Psoas muscle (tissue), 8 donors: ENCODE data around the gene DVL3. TPM values are rescaled to one million over a fixed set of nuclear protein-coding genes. Genes with fewer than 3 reads are reported as not detected.

Experiments
- ATAC-seq, 4 donors: fragments of 200-7000 bp; cut with Tn5 transposase; one replicate each; pipeline ENCODE4 v1.9.1; 2020; ENCODE audit warnings: moderate library complexity in 3 of 4, mild to moderate bottlenecking in 2 of 4
- DNase-seq, 2 donors: peaks; one replicate each; pipeline ENCODE4 v3.0.0-alpha.2; 2020
- H3K27ac ChIP-seq: fragments of 200-600 bp; one replicate; pipeline ENCODE4 v1.8.0; 2022
- H3K27me3 ChIP-seq, 3 donors: fragments of 200-600 bp in 1 of 3; one replicate each; pipeline versions ENCODE4 v1.6.1 to v1.8.0; 2013 to 2022; ENCODE audit warnings: low read length in 2 of 3, mild to moderate bottlenecking in 2 of 3, moderate library complexity in 1 of 3; ENCODE audit not compliant: insufficient read depth in 3 of 3
- H3K36me3 ChIP-seq, 2 donors: fragments of 200-600 bp in 1 of 2; one replicate each; pipeline versions ENCODE4 v1.6.1 to v1.8.0; 2013 to 2022; ENCODE audit warnings: low read depth in 1 of 2, mild to moderate bottlenecking in 1 of 2, moderate library complexity in 1 of 2; ENCODE audit not compliant: insufficient read depth in 1 of 2
- H3K4me1 ChIP-seq: fragments of 200-600 bp; one replicate; pipeline ENCODE4 v1.8.0; 2022
- H3K4me3 ChIP-seq: fragments of 200-600 bp; one replicate; pipeline ENCODE4 v1.8.0; 2022; ENCODE audit warnings: mild to moderate bottlenecking
- H3K9me3 ChIP-seq: fragments of 200-600 bp; one replicate; pipeline ENCODE4 v1.8.0; 2022
- CTCF ChIP-seq: fragments of 200-600 bp; IDR thresholded peaks from one replicate; pipeline ENCODE4 v1.8.0; 2022; ENCODE audit warnings: antibody characterized with exemption
- WGBS, 3 donors: extraction: QIAGEN DNeasy Blood & Tissue Kit; methylation state at CpG; one replicate each; pipeline versions ENCODE4 v1.1.6 to v1.1.7; 2013; 5-methylcytosine and 5-hydroxymethylcytosine counted together
- intact Hi-C, 2 donors: fragments of 100-400 bp; cut with DNase I; formaldehyde crosslinking; loops; one replicate each; pipeline versions ENCODE4 v1.11.0 to v1.14.2; 2022
- polyA plus RNA-seq, 3 donors: library from polyadenylated mRNA; stranded (reverse); fragments of 200-250 nt; gene quantifications; one replicate each; pipeline ENCODE4 v1.2.3, GENCODE V29; 2013
- total RNA-seq, 4 donors: library from RNA; stranded (reverse); fragmentation: NEBNext Ultra II Directional in 2 of 4; extraction: Animal tissue kit (Norgen Biotek cat#: 25700) in 2 of 4; gene quantifications; one replicate each; pipeline versions ENCODE4 v1.2.1 to v1.2.4, GENCODE V29; 2021 to 2023
- donor health status: healthy with polysubstance abuse.
- donor health status: DM: no; HTN: no; CAD: no; lungs with moderate emphysema.
- donor health status: Bipolar disorder and iron deficiency.
- donor health status: healthy.
- donor health status: DM: yes; HTN: yes; CAD: no.
- donor health status: DM: no; HTN: no; CAD: no.
- donor health status: DM: no; HTN: no; CAD: no.
- donor health status: DM: yes; HTN: yes; CAD: no.

DVL3 gene
- total and polyA plus RNA-seq, 7 donors, result 32.3 to 57.6 (median 47.0) TPM

- no peak for DNase-seq
- H3K4me1 ChIP-seq, result no peaks in the 10 kb centered on the region
- peaks cover 0 to 35% of the 10 kb centered on the region in 2 donors for H3K36me3 ChIP-seq
- no peak overlapping the region for H3K27ac ChIP-seq
- no peaks in the 10 kb centered on the region for H3K27me3 ChIP-seq
- H3K4me3 ChIP-seq, result no peak overlapping the region
- H3K9me3 ChIP-seq, result no peaks in the 10 kb centered on the region
- intact Hi-C loops, result no loop called here
- no peak for ATAC-seq
- TF ChIP-seq CTCF, result no peak
- 77 to 80% (median 78%) methylated on average over 9 of the region's 9 CpGs for WGBS, 3 donors
Observed at GRCh38 chr3:184198509-184198908, 43.3 kb downstream of the DVL3 start.

- H3K27me3 ChIP-seq, result peaks cover 0 to 2% (median 0%) of the 10 kb centered on the region in 3 donors
- no peak for ATAC-seq
Observed at GRCh38 chr3:184200825-184201224, 45.6 kb downstream of the DVL3 start.

GRCh38 chr3:184203526-184203925, 48.3 kb downstream of the DVL3 start:
- intact Hi-C loops, result no loop called here
- H3K36me3 ChIP-seq, result no peaks in the 10 kb centered on the region
- H3K27ac ChIP-seq, result no peak overlapping the region
- DNase-seq (no peak), ATAC-seq (no peak)
- peaks cover 0 to 5% (median 2%) of the 10 kb centered on the region in 3 donors for H3K27me3 ChIP-seq
- H3K4me3 ChIP-seq, result no peak overlapping the region
- no peak for TF ChIP-seq CTCF
- no peaks in the 10 kb centered on the region for H3K9me3 ChIP-seq
- 59 to 68% (median 65%) methylated on average over 8 of the region's 8 CpGs for WGBS, 3 donors
- H3K4me1 ChIP-seq, result no peaks in the 10 kb centered on the region

More at GRCh38 chr3:184200825-184201224, 45.6 kb downstream of the DVL3 start:
- Histone ChIP-seq H3K36me3 (peaks cover 0 to 11% of the 10 kb centered on the region in 2 donors), H3K9me3 (no peaks in the 10 kb centered on the region), H3K4me3 (no peak overlapping the region), H3K4me1 (no peaks in the 10 kb centered on the region), H3K27ac (no peak overlapping the region)
- DNase-seq, result no peak
- intact Hi-C loops, result no loop called here
- no peak for TF ChIP-seq CTCF

- no peaks in the 10 kb centered on the region for H3K4me1 ChIP-seq
- 34 to 44% (median 36%) methylated on average over 11 of the region's 11 CpGs for WGBS, 3 donors
- H3K4me3 ChIP-seq, result no peak overlapping the region
- no peak for TF ChIP-seq CTCF
- H3K36me3 ChIP-seq, result no peaks in the 10 kb centered on the region
- ATAC-seq (no peak), DNase-seq (no peak)
- intact Hi-C loops, result no loop called here
- no peaks in the 10 kb centered on the region for H3K9me3 ChIP-seq
- no peak overlapping the region for H3K27ac ChIP-seq
- H3K27me3 ChIP-seq, result peaks cover 0 to 5% (median 2%) of the 10 kb centered on the region in 3 donors
Observed at GRCh38 chr3:184209146-184209923, 54.2 kb downstream of the DVL3 start.

GRCh38 chr3:184211297-184211696, 56.1 kb downstream of the DVL3 start:
- no peak overlapping the region for H3K4me3 ChIP-seq
- no peak for TF ChIP-seq CTCF
- no peak for DNase-seq
- no peak for ATAC-seq
- H3K9me3 ChIP-seq, result no peaks in the 10 kb centered on the region
- no peaks in the 10 kb centered on the region for H3K4me1 ChIP-seq
- H3K36me3 ChIP-seq, result no peaks in the 10 kb centered on the region
- no peak overlapping the region for H3K27ac ChIP-seq
- WGBS, 3 donors, result 74 to 77% (median 77%) methylated on average over 5 of the region's 5 CpGs
- intact Hi-C loops, result no loop called here
- peaks cover 0 to 5% (median 0%) of the 10 kb centered on the region in 3 donors for H3K27me3 ChIP-seq
